HEK293T (cell line): Measurements from ENCODE around the gene SPINK2.

Experiments used
- BHLHE40 ChIP-seq: fragments of 450-650 bp; IDR thresholded peaks from 2 replicates; pipeline ENCODE4 v1.6.1; 2016; ENCODE audit warnings: mild to moderate bottlenecking, moderate library complexity, borderline replicate concordance
- CTBP1 ChIP-seq: fragments of 450-650 bp; IDR thresholded peaks from 2 replicates; pipeline ENCODE4 v1.6.1; 2016; ENCODE audit warnings: borderline replicate concordance
- ELF4 ChIP-seq: fragments of 450-650 bp; IDR thresholded peaks from 2 replicates; pipeline ENCODE4 v1.6.1; 2017; ENCODE audit warnings: antibody characterized with exemption
- FOXK2 ChIP-seq: fragments of 450-650 bp; IDR thresholded peaks from 2 replicates; pipeline ENCODE4 v1.6.1; 2016; ENCODE audit warnings: mild to moderate bottlenecking
- FOXM1 ChIP-seq: fragments of 450-650 bp; IDR thresholded peaks from 2 replicates; pipeline ENCODE4 v1.6.1; 2017; ENCODE audit warnings: mild to moderate bottlenecking, borderline replicate concordance
- TARDBP ChIP-seq: fragments of 450-650 bp; IDR thresholded peaks from 2 replicates; pipeline ENCODE4 v1.6.1; 2016

GRCh38 chr4:56818797-56819196 is 2.7 kb downstream of the SPINK2 start:
- TF ChIP-seq ELF4 (no peak), FOXK2 (no peak), TARDBP (no peak), CTBP1 (no peak), FOXM1 (no peak), BHLHE40 (no peak)
